Epithelial cell of esophagus (primary cell): ENCODE data around the gene ZNF552.

Source experiments
- DNase-seq: peaks from one replicate; pipeline ENCODE4 v3.0.0; 2010; ENCODE audit warnings: low read depth
- H3K4me3 ChIP-seq: 2 replicates; pipeline ENCODE4 v1.5.1; 2011; ENCODE audit warnings: mild to moderate bottlenecking, low read length, control low read depth
- CTCF ChIP-seq: IDR thresholded peaks from 2 replicates; pipeline ENCODE4 v1.5.1; 2011; ENCODE audit warnings: low read depth, mild to moderate bottlenecking, low read length, control low read depth, inconsistent platforms; ENCODE audit not compliant: insufficient read depth; ENCODE audit errors: missing control alignments

ZNF552 gene

GRCh38 chr19:57771417-57771816 is 43.3 kb downstream of the ZNF552 start:
- TF ChIP-seq CTCF: no peak
- no peak overlapping the region for H3K4me3 ChIP-seq
- no peak for DNase-seq

GRCh38 chr19:57769345-57770131 is 45.2 kb downstream of the ZNF552 start, which contains the start of gene ZNF586:
ZNF586 (plus strand) TSS chr19:57769676; CDS start chr19:57769843, 167 bp downstream.
- DNase-seq: peak; percentile 96
- no peak for TF ChIP-seq CTCF
- H3K4me3 ChIP-seq: peak within 1 kb of the TSS; percentile 79

GRCh38 chr19:57759096-57759495 is 55.6 kb downstream of the ZNF552 start:
- DNase-seq: no peak
- TF ChIP-seq CTCF: no peak

GRCh38 chr19:57757941-57758340 is 56.8 kb downstream of the ZNF552 start:
- no peak for TF ChIP-seq CTCF
- no peak for DNase-seq
- H3K4me3 ChIP-seq: no peak overlapping the region

More at GRCh38 chr19:57759096-57759495, 55.6 kb downstream of the ZNF552 start:
- H3K4me3 ChIP-seq: no peak overlapping the region
